ENCODE results near the gene PTTG1IP.

PTTG1IP gene

DNA sequence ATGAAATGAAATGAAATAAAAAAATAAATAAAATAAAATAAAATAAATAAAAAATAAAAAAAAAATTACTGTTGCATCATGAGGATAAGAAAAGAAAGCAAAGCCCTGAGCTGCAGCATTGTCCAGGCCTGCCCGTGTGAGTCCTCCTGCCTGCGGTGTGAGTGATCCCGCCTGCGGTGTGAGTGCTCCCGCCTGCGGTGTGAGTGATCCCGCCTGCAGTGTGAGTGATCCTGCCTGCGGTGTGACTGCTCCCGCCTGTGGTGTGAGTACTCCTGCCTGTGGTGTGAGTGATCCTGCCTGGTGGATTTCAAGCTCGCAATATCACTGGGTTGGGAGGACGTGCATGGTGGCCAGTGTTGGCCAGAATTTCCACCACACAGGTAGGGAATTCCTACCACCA lies 22.4 kb upstream of the PTTG1IP start:
- no peak for DNase-seq (ENCODE audit: low spot score)

DNA sequence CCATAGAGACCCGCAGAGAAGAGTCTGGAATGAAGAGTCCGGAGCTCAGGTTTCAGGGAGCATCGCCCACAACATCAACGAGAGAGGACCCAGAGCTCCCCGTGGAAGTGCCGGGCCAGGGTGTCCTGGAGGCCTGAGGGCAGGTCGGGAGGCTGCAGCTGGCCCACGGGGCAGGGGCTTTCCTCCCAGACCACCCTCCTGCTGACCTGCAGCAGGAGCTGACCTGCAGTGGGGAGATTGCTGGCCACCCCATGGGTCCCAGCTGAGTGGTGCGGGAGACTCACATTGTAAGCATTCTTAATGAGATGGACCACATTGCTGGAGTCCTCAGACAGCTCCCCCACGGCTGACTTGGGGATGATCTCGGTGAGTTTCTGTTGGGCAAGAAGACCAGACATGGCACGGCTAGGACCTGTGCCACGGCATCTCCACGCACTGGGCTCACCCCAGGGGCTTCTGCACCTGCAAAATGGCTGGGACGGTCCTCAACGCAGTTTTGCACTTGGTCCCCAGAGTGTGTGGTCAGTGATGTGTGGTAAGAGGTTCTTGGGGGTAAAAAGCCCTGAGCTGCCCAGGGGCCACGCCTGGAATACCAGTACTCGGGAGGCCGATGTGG lies 21.3 kb upstream of the PTTG1IP start:
- no peak for DNase-seq (ENCODE audit: low spot score)

DNA sequence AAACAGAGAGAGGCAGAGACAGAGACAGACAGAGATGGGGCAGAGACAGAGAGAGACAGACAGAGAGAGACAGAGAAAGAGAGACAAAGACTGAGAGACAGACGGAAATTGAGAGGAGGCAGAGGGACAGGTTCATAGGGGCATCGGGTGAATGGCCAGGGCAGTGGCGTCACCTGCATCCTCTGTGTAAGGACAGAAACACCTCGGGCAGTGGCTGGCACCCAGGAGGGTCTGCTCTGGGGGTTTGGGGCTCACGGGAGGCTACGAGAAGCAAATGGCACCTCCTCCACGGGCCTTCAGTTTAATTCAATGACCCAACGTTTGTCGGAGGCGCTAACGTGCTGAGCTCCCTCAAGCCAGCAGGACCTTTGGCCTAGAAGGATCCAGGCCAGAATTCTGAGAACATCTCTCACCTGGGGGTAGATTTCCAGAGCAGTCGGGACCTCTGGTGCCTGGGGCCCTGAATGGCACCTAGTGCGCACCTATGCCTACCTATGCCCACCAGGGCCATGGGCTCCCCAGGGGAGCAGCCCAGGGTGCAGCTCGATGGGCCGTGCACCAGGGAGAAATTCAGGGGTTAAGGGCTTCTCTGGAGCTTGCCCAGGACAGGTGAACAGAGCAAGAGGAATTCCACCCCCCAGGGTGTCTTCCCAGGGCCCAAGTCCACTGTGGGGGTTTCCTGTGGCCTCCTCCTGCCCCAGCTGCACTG lies 20.6 kb upstream of the PTTG1IP start:
- no peak for DNase-seq (ENCODE audit: low spot score)

DNA sequence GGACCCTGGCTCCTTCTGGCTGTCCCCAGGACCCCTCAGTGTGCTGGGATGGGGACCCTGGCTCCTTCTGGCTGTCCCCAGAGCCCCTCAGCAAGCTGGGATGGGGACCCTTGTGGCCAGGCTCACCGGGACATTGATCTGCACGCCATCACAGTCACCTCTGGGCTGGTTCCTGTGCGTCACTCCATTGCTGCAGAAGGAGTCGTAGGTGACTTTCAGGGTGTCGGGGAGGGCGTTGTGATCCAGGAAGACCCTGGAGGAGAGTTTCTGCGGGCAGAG lies 19.7 kb upstream of the PTTG1IP start:
- no peak for DNase-seq (ENCODE audit: low spot score)

DNA sequence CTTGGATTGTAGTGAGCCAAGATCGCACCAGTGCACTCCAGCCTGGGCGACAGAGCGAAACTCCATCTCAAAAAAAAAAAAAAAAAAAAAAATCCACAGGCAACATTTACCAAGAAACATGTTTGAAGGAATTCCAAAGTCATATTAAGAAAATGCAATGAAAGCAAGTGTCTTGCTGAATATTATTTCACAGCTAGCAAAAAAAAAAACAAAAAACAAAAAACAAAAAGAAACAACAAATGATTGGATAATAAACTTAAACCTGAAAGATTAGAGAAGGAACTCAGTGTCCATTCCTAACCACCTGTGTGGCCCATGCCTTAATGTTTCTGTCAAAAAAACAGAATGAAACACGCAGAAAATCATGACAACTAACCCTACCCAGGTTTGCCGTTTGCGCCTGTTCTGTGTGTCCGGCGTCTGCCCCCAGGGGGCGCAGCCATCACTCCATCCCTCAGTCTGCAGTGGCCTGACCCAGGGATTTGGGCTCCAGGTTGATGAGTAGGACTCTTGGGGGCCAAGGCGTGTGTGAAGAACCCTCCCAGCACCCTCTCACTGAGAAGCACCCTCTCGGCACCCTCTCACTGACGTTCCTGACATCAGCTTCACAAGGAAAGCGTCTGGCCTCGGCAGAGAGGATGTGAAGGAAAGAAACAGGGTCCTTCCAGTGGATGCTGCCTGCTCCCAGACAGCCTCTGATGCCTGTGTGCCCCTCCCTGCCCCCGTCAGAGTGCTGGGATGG lies 19.2 kb upstream of the PTTG1IP start:
- DNase-seq (ENCODE audit: low spot score), result peak; percentile 76

DNA sequence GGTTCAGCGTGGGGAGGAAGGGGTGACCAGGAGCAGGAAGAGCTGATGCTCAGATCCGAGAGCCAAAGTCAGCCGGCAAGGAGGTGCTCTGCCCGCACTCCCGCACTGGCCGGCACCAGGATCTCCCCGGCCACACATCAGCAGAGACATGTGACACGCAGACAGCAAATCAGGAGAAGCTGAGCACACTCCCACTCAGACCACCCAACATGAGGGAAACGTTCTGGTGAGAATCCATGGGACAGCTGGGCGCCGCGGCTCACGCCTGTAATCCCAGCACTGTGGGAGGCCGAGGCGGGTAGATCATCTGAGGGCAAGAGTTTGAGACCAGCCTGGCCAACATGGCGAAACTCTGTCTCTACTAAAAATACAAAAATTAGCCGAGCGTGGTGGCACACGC lies 18.6 kb upstream of the PTTG1IP start:
- no peak for DNase-seq (ENCODE audit: low spot score)

DNA sequence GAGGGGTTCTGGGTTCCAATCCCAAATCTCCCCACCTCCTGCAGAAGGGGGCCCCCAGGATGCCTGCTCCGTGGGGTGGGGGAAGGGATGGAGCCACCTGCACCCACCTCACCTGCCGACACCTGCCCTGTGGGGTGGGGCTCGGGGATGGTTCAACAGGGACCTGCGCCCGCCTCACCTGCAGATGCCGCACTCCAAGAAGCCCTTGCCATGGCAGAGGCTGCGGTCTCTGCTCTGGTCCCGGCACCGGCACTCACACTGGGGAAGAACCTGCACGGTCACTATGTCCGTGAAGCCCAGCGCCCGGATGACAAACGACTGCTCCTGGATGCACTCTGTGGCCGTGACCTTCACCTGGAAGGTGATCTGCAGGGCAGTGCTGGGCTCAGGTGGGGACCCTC lies 18.1 kb upstream of the PTTG1IP start:
- DNase-seq (ENCODE audit: low spot score), result no peak

DNA sequence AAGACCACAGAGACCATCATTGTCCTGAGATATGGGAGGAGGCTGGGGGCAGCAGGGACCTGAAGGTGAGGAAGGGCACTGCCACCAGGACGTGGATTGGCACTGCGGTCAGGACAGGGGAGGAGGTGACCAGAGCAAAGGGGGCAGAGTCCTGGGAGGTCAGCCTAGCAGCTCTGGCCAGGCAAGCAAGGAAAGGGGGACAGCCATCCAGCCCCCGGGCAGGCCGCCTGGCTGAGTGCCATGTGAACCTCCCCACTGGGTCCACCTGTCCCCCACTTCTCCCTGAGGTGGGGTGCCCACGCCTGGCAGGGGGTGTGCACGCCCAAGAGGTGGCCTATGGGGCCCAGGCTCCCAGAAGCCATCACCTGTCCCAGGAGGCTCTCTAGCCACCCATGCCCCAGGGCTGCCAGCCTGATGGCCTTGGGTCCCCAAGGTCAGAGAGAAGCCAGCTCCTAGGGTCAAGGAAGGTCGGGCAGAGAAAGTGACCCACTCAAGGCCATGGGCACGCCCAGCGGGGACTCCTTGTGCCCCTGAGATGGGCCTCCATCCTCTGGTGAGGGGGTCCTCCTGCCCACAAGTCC lies 17.6 kb upstream of the PTTG1IP start:
- DNase-seq (ENCODE audit: low spot score), result no peak

DNA sequence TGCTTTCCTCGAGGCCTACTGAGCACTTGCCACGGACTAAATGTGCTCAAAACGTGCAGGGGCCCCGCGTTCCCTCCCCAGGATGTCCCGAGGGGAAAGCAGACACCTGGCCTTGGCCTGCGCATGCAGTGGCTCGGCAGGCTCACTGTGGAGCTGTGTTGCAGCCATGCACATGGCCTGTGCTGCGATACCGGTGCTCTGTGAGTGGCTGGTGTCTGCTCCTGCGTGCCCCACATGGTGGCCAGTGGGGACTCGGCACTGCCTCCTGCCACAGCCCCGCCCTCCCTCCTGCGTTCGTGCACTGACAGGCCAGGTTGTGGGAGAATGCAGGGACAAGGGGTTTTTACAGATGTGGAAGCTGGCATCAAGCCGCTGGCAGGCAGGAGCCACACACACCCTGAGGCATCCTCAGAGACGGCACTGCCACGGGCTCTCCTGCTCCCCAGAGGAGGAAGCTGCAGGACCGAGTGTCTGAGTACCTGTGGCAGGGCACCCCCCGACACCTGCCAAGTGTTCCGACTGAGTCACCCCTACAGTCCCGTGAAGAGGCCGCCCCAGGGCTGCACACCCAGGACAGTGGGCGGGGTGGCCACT lies 16.9 kb upstream of the PTTG1IP start:
- DNase-seq (ENCODE audit: low spot score), result no peak

DNA sequence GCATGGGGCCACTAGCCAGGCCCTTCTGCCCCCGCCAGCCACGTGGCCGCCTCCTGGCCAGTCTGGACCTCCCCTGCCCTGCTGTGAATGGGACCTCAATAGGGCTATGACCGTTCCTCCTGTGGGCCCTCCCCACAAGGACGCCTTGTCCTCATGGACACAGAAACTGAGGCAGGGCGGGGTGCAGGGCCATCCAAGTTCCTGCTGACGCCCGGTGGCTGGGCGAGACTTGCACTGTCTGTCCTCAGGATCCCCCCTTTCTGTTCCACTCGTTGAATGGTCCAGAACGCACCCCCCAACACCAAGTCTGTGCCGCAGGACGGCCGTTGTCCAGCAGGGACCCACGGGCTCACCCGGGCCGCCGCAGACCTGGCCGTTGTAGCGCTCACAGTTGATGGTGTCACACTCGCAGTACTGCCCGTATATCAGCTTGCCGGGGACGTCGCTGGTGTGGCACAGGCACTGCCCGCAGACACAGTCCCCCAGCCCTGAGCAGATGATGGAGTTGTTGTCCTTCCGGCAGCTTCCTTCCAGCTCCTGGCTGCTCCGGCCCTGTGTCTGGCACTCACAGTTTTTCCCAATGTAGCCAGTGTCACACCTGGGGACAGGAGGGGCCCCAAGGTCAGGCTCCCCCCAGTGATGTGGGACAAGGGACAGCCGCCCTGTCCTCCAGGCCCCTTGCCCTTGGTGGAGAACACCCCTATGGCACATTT lies 16.3 kb upstream of the PTTG1IP start:
- DNase-seq (ENCODE audit: low spot score), result no peak

DNA sequence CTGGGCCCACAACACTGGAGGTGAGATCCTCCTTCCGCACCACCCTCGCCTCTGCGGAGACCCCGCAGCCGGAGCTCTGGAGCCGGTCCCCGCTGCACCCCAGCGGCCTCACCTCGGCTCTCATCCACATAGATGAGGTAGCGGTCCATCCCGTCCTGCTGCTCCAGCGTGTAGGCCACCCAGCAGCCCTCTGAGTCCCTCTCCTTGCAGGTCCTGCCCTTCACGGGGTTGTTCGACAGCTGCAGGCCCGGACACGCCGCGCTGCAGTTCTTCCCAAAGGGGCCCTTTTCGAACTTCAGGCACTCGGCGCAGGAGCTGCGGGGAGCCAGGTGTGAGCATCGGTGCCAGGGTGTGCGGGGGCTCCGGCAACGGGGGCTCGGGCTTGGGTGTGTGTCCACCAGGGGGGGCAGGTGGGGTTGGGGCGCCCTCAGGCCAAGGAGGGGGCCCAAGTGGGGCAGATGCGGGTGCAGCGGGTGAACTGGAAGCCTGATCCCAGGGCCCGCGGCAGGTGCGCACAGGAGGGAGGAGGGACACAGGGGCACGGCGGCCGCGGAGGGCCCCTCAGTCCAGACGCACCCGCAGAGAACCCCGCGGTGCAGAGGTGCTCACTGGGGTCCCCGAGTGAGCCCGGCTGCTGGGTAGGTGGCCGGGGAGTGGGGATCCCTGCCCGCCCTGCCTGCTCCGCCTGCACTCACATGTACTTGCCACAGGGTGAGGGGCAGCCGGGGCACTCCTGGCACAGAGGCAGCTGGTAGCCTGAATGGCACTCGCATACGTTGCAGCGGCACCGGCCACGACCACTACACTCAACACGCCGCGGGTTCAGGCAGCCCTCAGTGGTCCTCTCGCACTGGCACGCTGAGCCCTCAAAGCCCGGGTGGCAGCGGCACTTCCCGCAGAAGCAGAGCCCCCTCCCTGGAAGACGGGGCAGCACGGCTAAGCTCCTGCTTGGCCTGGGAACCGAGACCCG lies 15.4 kb upstream of the PTTG1IP start:
- no peak for DNase-seq (ENCODE audit: low spot score)

DNA sequence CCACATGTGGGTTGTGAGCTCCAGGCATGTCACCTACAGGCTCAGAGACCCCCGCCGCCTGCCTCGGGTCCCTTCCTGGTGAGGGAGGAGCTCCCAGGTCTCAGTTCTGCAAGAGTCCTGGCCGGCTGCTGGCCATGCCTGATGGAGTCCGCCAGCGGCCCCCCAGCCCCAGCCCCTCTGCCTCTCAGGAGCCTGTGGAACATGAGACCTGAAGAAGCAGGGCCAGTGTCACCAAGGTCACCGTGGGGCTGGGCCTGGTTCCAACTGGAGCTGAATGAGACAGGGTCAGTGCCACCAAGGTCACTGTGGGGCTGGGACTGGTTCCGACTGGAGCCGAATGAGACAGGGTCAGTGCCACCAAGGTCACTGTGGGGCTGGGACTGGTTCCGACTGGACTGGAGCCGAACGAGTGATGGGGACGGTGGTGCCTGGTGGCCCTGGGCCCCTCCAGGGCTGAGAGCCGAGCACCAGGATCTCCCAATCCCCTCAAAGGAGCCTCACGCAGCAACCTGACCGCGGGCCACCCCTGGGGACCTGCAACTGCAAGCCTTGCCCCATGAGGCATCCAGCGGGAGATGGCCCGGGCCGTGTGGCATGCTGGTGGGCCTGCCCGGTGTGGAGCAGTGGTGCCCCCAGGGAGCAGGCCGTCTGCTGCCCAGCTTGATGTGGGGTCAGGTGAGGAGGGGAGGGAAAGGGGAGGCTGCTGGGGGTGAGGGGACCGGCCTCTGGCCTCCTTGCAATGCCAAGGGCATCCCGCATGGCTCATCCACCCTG lies 14.5 kb upstream of the PTTG1IP start:
- DNase-seq (ENCODE audit: low spot score), result no peak

DNA sequence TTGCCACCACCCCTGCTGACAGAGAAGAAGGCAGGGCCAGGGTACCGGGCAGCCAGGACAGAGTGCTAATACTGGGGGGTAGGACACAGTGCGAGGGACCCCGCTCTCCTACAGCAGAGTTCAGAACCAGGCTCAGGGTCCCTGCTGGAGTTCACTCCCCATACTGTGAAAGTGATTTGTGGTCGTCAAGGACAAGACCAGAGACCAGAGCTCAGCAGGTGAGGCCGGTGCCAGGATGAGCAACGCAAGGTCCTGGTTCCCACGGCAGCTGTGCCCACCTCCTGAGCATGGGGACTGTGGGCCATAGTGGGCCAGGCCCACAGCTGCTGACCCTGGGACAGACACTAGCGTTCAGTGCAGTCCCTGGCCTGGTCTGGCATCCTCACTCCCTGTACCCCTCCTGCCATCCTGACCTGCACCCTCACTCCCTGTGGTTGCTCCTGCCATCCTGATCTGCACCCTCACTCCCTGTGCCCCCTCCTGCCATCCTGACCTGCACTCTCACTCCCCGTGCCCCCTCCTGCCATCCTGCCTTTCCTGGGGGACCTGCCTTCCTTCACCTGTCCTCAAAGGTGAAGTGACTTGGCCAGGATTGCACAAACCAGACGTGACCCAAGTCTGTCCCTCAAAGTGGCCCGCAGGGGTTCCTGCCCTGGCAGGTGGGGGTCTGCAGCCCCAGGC lies 13.8 kb upstream of the PTTG1IP start:
- no peak for DNase-seq (ENCODE audit: low spot score)

DNA sequence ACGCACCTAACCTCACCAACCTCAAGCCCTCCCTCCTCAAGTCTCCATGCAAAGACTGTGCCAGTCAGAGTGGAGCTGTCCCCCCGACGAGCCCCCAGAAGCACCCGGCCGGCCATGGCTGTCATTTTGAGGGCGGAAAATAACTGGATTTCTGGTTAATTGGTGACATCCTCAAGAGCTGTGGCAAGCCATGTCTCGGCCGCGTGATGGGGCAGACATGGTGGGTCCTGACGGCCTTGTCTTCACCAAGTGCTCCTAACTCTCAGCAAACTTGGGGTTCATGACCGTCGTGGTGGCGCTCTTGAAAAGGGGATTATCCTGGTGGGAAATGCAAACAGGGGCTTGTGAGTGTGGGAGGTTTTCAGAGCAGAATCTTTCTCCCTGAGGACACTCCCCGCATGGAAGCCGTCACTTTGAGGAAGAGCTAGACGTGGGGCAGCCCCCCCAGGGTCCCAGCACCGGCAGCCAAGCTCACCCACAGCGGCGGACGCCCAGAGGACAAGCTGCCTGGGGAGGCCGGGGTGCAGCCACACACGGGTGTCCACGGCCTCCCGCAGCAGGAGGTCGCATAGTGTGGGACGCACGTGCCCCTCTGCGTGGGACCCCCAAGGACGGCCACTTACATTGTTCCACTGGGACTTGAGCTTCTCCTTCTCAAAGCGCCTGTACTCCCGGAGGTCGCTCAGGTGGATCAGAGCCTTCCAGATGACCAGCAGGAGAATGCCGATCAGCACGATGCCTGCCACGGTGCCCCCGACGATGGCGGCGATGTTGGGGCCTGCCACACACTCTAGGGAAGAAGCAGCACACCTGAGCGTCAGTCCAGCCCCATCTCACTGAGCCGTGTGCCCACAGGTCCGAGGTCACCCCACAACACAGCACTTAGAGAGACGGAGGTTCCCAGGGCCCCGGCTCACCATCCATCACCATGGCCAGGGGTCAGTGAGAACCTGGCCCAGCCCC lies 12.9 kb upstream of the PTTG1IP start:
- no peak for DNase-seq (ENCODE audit: low spot score)

DNA sequence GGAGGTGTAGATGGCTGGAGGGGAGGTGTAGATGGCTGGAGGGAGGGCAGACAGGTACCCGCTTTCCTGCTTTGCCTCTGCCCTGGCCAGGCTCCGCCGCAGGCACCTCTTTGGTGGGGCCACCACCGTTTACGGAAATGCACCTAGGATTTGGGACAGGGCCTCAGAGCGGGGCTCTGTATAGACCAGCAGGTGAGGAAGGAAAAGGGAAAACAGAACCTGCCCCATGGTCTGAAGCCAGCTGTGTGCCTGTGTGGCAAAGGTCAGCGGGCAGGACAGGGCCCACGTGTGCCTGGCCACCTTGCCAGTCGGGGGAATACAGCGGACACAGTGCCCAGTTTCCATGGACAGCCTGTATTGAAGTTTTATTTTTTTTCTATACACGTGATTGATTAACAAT lies 12.1 kb upstream of the PTTG1IP start:
- DNase-seq (ENCODE audit: low spot score), result no peak

DNA sequence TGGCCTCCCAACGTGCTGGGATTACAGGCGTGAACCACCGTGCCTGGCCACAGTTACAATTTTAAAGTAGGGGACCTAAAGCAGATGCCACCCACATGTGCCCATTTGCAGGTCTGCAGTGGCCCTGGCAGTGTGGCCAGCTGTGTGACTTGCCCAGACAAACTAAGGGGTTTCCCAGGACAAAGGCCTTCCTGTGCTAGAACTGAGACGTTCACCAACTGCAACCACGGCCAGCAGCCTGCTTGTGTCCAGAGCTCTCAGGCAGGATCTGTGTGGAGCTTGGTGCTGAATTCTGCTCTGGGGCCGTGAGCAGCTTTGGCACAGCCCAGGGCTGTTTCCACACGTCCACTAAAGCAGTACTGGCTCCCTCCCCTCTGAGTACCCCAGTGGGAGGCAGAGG lies 10.6 kb upstream of the PTTG1IP start:
- no peak for DNase-seq (ENCODE audit: low spot score)

DNA sequence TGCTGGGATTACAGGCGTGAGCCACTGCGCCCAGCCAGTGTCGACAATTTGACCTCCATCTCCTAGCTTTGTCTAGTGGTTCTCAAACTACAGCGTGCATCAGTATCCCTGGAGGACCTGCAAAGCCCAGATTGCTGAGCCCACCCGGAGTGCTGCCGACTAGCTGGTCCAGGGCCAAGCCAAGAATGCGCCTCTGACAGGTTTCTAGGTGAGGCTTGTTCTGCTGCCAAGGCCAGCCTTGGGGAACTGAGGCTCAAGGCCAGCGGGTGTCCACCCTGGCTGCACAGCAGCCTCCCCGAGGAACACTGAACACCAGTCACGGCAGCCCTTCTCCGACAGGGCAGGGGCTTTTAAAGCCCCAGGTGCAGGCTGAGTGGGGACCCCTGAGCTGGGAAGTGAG lies 9.8 kb upstream of the PTTG1IP start:
- DNase-seq (ENCODE audit: low spot score), result no peak

DNA sequence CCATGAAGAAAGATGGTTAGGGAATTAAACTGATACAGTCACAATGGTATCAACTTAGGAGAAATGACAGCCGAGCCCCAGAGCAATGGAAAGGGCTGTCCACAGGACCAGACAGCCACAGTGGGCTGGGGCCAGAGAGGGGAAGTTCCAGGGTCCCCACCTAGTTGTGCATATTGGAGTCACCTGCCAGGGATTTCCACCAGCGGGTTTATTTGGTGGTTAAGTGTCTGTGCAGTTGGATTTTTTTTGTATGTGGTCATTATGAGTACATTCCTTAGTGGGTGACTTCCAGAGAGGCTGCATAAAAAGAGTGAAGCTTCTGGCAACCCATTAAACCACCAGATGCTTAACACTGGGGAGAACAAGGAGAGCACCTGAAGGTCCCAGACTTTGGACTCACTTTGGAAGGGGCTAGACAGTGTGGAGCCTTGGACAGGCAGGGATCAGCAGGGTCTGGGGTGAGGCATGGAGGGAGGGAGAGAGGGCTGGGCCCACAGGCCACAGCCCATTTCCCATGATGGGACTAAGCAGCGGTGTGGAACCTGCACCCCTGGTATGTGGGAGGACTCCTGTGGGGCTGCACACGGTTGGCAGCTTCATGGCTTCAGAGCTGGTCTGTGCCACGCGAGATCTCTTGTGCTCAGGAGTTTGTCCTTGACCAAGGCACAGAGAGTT lies 7.8 kb upstream of the PTTG1IP start:
- no peak for DNase-seq (ENCODE audit: low spot score)
